GM21717 (cell line): ENCODE results near the gene RGS13.

Experiments
- ATAC-seq: cut with Tn5 transposase; IDR thresholded peaks from one replicate; pipeline ENCODE4 v1.9.1; 2021; ENCODE audit warnings: mild to moderate bottlenecking, moderate library complexity; ENCODE audit not compliant: unreplicated experiment

The RGS13 gene

DNA sequence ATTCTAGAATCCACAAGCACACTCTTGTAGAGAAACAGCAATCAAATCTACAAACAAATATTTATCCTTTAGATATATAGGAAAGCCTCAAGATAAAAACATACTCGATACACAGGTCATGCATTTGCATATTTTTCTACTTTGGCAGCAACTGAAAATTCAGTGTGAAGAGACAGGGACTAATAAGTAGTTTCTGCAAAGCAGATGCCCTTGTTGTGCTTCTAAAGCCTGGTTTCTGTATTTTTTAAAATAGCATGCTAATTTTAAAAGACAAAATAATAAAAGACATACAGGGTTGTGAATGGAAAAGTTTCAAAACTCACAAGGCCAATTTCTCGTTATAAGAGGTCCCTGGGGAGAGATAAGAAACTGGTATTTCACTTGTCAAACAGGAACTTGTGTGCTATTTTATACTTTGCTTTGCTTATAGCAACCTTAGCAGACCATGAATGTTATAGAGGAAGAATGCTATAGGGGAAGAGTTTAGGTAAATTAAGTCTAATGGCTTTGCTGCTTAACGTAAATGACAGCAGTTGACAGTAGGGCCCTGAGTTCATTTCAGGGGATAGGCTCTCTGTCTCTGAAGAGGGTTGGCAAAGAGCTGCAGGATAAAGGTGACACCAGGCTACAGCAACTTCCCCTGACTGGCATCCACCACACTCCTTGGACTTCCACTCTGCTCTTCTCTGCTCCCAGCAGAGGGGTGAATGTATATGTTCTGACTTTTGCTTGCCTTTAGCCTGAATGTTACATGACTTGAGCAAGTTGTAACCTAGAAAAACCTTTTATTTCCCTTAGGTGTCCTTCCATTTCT lies 9.4 kb upstream of the RGS13 start:
- peak; percentile 88 for ATAC-seq

DNA sequence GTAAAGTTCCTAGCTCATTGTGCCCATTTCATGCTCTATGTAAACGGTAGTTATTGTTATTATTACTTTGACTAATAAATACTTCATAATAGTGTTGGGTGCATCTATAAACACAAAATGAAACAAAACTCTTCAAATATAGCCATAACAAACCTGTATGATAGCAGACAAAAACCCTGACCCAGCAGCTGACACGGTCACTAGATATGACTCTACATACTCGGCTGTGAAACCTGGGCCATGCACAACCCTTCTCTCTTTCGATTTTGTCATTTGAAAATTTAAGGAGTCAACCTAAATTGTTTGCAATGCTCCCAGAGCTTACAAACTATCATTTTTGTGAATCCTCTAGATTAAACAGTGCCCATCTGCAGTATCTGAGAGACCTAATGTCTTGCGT lies 8.0 kb upstream of the RGS13 start:
- no peak for ATAC-seq

DNA sequence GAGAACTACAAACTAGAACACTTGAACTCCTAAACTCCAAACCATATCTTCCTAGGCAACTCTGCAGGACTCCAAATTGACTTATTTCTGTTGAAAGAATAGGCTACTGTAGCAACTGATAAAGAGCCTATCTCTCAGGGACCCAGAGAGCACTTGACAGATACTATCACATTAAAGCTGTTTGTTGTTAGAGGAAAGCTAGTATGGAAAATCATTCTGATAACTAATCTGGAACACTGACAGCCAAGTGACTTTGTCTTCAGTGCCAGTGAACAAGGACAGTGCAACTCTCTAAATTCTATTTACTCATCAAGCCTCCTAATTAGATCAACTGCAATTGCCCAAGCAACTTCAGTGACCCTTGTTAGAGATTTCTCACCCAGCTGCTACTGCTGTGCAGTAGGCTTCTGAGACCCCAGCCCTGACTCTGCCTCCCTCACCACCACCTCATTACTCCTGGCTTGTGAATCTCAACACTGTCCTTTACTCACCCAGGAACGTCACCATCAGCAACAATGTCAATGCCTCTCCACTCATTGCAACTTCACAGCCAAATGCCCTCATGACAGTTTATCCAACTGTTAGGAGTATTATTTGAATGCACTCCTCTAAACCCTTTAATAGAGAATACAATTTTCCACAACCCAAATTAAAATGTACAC lies 7.4 kb upstream of the RGS13 start:
- ATAC-seq: no peak

GRCh38 chr1:192629612-192630011 lies 6.3 kb upstream of the RGS13 start:
- no peak for ATAC-seq

- ATAC-seq: no peak
These were observed 5.2 kb upstream of the RGS13 start for GRCh38 chr1:192630521-192631287.

DNA sequence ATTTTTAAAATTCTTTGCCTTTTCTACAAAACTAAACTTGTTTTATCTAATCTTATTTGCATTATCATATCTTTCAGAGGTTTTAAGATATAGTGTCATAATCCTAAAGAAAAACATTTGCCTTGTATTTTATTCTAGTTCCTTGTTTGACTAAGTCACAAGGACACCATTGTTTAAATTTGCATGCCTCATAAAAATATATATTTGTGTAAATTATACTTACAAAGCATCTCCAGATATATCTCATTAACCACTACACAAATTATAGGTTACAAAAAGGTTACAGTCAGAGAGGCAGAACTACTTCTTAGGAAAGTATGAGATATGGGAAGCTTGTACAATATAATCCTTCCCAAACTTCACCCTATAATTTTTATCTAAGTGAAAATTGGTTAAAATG lies 4.2 kb upstream of the RGS13 start:
- no peak for ATAC-seq

DNA sequence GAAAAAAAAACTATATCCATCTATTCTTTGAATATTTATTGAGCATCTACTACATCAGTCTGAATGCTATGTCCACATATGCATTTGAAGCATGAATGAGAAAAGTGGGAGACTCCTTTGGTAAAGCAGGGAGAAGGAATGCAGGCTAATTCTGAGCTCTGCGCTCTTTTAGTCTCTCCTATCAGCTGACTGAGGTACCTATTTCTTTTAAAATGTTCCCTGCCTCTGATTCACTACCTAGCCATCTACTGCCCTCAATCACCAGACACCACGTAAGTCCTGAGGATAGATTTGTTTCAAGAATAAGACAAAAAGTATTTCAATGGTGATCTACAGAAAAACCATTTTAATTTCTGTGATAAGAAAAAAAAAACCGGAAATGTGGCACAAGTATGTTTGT lies 3.8 kb upstream of the RGS13 start:
- no peak for ATAC-seq

DNA sequence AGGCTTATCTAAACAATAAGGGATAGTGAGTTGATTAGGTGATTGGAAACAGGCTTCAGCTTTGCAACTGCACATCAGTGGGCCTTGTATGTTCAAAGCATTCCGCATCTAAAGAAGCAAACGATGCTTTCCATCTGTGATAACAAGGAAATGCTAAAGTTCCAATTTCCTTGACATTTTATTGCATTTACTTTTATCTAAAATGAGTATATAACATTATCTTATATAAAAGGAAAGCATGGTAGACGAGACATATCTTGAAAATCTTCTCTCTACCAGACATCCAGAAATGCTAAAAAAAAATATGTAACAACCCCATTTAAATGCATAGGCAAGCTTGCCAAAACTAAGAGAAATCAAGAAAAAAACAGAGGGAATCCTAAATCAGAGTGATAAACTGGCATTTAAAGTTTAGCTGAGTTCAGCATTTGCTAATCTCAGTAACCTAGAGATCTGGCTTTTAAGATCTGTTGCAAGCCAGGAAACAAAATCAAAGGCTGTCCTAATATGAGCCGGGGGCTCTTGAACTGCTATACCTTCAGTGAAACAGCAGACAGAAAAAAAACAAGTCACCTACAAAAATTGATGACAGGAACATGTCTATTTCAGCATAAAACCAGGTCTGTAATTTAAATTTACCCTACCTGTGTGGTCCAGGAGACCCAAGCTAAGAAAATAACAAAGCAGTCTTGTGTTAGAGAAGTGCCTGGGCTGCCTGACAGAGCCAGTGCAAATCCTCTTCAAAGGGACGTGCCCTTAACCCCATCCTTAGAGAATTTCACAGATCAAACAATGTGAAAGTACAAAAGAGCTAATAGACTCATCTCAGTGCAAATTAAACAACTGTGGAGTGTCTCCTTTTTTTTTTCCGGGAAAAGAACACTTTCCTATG lies 3.1 kb upstream of the RGS13 start:
- ATAC-seq: no peak

DNA sequence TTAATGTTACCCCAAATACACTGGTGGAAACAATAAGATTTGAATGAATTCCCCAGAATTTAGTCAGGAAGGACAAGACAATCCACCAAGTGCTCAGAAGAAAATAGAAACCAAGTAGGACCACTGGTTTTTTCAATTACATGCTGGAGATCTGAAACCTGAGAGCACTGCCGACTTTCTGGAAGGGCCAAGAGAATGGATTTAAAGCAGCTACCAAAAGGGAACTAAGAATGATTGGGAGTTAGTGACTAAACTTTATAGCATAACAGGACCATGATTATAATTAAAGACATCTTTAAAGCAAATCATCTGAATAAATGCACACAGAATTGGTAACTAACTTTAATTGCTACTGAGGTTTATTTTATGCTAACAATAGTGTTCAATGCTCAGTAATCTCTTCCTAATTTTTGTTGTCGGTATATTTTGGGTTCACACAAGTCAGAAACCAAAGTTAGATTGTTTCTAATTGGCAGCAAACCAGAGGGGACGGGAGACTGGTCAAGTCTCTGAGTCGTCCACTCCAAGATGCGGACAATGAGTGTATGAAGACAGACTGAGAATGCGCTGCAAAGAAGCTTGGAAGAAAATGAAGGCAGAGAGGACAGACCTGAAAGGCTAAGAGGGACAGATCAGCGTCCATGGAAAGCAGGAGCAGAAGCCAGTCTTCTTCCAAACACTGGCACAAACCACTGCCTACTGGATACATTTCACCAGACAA lies 2.3 kb upstream of the RGS13 start:
- ATAC-seq: no peak

GRCh38 chr1:192635041-192635440 lies 906 bp upstream of the RGS13 start:
- no peak for ATAC-seq

GRCh38 chr1:192639607-192640368 lies 3.8 kb downstream of the RGS13 start:
- peak; percentile 88 for ATAC-seq

GRCh38 chr1:192652159-192652558 lies 16.2 kb downstream of the RGS13 start:
- no peak for ATAC-seq

- ATAC-seq: no peak
These were observed 18.2 kb downstream of the RGS13 start for GRCh38 chr1:192654120-192654519.

DNA sequence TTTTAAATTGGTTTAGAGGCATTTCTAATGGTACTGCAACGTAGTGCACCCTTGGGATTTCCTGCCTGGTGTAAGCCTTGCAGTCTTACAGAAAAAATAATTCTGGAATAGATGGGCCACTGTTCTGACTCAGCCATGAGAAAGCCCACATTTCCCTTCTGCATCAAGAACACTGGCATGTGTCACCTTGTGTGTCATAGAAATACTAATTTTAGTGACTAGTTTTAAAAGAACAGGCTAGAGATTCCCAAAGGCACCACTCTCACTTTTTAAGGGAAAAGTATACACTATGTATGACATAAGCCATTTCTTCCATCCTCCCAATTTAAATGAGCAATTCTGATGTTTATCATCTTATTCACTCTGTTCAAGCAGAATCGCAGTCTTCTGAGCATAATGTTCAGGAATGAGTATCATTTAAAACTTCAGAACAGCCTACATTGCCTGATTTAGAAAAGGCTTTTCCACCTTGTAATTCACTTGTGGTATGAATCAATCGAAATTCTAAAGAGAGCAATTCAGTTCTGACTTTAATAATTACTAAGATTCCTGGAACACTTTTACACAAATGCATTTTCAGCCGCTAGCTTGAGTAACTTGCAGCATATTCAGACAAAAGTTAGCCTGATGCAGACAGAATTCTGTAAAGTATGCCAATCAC lies 18.8 kb downstream of the RGS13 start:
- no peak for ATAC-seq

- no peak for ATAC-seq
These were observed 21.8 kb downstream of the RGS13 start for GRCh38 chr1:192657760-192658159.

GRCh38 chr1:192658255-192658654 lies 22.3 kb downstream of the RGS13 start:
- ATAC-seq: no peak

- ATAC-seq: no peak
These were observed 24.7 kb downstream of the RGS13 start for GRCh38 chr1:192660613-192661012.

GRCh38 chr1:192668409-192668983 lies 32.5 kb downstream of the RGS13 start:
- no peak for ATAC-seq

- ATAC-seq: no peak
These were observed 33.2 kb downstream of the RGS13 start for GRCh38 chr1:192669174-192669573.
